ENCODE measurements around the gene SOX8.
A peak's percentile ranks its signal among the peaks of the same experiment; 100 is the strongest.

Gene SOX8

DNA sequence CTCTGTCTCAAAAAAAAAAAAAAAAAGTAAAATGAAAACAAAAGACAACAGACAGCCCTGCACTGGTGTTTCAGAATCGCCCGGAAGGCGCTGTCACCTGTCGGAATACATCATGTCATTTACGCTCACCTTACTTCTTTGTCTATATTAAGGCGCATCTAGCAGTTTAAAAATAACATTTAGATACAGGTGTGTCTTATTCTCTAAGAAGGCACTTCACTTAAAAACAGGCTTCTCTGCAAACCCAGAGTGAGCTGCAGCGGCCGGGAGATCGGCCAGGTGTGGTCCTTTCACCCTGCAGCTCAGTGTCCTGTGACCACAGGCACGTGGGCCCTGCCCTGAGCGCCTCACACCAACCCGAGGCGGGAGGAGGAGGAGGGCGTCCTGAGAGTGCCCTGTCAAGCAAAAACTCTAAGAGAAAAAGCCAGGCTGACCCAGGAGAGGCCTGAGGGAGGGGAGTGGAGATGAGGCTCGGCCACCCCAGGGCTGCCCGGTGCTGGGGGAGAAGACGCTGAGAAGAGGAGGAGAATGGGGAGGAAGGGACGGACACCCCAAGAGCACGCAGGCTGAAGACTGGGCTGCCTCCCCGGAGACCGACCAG, 7.5 kb upstream of the SOX8 start:
- no peaks in the 10 kb centered on the region for H3K36me3 ChIP-seq (ENCODE audit: insufficient read depth, low read length)
- H3K4me3 ChIP-seq (ENCODE audit: low read length): no peak overlapping the region
- peaks cover 28% of the 10 kb centered on the region for H3K27me3 ChIP-seq (ENCODE audit: insufficient read depth, low read length)
- no peak overlapping the region for H3K27ac ChIP-seq (ENCODE audit: low read depth, low read length)
- no peak overlapping the region for H3K9ac ChIP-seq (ENCODE audit: low read depth, low read length)
- WGBS: 91% methylated on average over 20 of the region's 21 CpGs
- H3K9me3 ChIP-seq (ENCODE audit: insufficient read depth, low read depth, low read length): no peaks in the 10 kb centered on the region
- H3K4me1 ChIP-seq (ENCODE audit: insufficient read depth, low read length): peaks cover 9% of the 10 kb centered on the region; the same call in 1 of the 2 replicates

DNA sequence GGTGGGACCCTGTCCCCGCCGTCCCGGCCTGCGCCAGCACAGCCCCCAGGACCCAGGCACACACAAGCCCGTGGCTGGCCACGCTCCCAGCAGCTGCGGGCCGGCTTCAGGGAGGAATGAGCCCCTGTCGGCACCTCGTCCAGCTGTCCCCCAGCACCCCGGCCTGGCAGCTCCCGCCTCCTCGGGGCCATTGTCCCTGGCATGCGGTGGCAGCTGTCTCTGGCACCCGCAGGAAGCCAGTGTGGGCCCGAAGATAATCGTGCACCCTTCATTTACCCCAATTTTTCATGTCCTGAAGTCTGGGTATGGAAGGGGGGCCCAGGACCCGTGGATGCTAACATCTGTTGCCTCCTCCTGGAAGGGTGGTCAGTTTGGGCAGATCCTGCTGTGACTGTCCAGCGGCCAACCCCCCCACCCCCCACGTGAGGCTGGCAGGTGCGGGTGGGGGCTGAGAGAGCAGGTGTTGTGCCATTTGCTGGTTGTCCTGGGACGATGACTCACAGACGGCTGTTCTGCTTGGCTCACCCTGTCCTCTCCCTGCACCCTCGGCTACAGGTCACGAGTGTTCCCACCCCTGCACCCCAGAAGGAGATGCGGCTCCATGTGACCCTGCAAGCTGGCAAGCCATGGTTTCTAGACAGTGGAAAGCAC, 6.8 kb upstream of the SOX8 start:
- no peak overlapping the region for H3K27ac ChIP-seq (ENCODE audit: low read depth, low read length)

DNA sequence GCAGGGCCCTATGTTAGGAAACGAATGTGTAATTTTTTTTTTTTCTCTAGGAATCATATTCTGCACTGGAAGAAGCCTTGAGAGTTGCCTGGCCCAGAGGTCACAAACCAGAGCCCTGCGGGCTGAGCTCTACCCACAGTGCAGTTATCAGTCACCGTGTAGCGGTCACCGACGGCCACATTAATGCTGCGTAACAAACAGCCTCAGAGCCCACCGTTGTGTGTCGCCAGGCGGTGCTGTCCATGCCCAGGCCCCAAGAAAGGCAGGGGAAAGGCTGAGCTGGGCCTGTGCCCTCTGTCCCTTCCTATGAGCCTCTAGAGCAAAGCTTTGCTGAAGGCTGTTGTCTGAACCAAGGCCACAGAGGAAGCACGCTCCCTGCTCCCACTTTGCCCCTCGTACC, 6.3 kb upstream of the SOX8 start:
- WGBS: 91% methylated on average over 12 of the region's 12 CpGs
- Histone ChIP-seq H3K36me3 (ENCODE audit: insufficient read depth, low read length) (no peaks in the 10 kb centered on the region), H3K4me3 (ENCODE audit: low read length) (no peak overlapping the region), H3K27me3 (ENCODE audit: insufficient read depth, low read length) (peaks cover 31% of the 10 kb centered on the region), H3K4me1 (ENCODE audit: insufficient read depth, low read length) (no peaks in the 10 kb centered on the region), H3K9me3 (ENCODE audit: insufficient read depth, low read depth, low read length) (no peaks in the 10 kb centered on the region), H3K27ac (ENCODE audit: low read depth, low read length) (no peak overlapping the region), H3K9ac (ENCODE audit: low read depth, low read length) (no peak overlapping the region)

More for the DNA sequence above, 6.8 kb upstream of the SOX8 start:
- H3K4me3 ChIP-seq (ENCODE audit: low read length): no peak overlapping the region
- no peaks in the 10 kb centered on the region for H3K9me3 ChIP-seq (ENCODE audit: insufficient read depth, low read depth, low read length)
- WGBS: 92% methylated on average over 26 of the region's 26 CpGs
- no peak overlapping the region for H3K9ac ChIP-seq (ENCODE audit: low read depth, low read length)
- peaks cover 3% of the 10 kb centered on the region; the same call in 1 of the 2 replicates for H3K4me1 ChIP-seq (ENCODE audit: insufficient read depth, low read length)
- H3K27me3 ChIP-seq (ENCODE audit: insufficient read depth, low read length): peaks cover 29% of the 10 kb centered on the region
- H3K36me3 ChIP-seq (ENCODE audit: insufficient read depth, low read length): no peaks in the 10 kb centered on the region

DNA sequence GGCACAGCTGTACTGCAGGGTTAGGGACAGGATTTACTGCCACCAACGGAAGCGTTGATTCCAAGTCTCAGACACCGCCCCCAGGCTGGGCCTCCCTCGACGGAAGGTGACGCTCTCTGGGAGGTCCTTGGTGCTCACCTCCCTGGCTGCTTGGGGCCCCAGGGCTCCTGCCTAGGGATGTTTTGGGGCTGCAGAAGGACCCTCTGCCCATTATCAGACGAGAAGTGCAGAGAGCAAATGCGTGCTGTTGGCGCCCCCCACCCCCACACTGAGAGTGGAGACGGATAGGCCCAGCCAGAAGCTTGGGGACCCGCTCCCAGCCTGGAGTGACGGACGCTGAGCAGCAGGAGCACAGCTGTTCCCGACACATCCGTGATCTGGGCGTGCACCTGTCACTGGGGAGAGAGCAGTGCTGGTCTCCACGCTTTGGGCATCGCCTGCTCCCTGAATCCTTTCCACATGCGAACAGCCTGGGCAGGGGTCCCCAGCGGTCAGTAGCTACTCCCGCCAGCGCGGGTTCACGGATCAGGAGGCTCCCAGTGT, 5.1 kb upstream of the SOX8 start:
- H3K4me3 ChIP-seq (ENCODE audit: low read length): no peak overlapping the region
- H3K9ac ChIP-seq (ENCODE audit: low read depth, low read length): no peak overlapping the region
- no peaks in the 10 kb centered on the region for H3K4me1 ChIP-seq (ENCODE audit: insufficient read depth, low read length)
- no peaks in the 10 kb centered on the region for H3K9me3 ChIP-seq (ENCODE audit: insufficient read depth, low read depth, low read length)
- 90% methylated on average over 24 of the region's 24 CpGs for WGBS
- H3K36me3 ChIP-seq (ENCODE audit: insufficient read depth, low read length): no peaks in the 10 kb centered on the region
- peaks cover 34% of the 10 kb centered on the region for H3K27me3 ChIP-seq (ENCODE audit: insufficient read depth, low read length)
- H3K27ac ChIP-seq (ENCODE audit: low read depth, low read length): no peak overlapping the region

DNA sequence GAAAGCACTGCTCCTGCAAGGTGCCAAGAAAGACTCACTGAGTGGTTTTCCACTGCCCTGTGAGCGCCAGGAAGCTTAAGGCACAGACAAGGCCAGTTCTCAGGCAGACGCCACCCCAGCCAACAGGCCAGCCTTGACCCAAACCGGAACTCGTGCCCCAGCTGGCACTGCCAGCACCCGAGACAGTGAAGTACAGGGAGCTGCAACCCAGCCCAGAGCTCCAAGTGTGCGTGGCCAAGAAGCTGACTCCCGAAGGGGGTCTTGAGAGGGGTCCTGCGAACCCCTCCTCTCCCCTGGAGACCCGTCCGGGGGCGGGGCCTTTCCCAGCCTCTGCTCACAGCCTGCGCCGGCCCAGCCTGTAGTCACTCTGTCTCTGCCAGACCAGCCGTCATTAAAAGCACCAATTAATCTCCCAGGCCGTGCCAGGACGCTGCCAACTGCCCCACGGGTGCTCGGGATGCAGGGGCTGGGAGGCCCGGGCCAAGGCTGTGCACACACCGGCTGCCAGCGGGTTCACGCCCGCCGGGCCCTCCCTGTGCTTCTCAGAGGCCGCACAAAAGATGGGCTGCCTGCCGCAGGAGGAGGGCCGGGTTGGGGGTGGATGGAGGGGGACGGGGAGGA, 4.4 kb upstream of the SOX8 start:
- Histone ChIP-seq H3K4me3 (ENCODE audit: low read length) (no peak overlapping the region), H3K9me3 (ENCODE audit: insufficient read depth, low read depth, low read length) (no peaks in the 10 kb centered on the region), H3K36me3 (ENCODE audit: insufficient read depth, low read length) (no peaks in the 10 kb centered on the region), H3K9ac (ENCODE audit: low read depth, low read length) (no peak overlapping the region), H3K4me1 (ENCODE audit: insufficient read depth, low read length) (no peaks in the 10 kb centered on the region), H3K27me3 (ENCODE audit: insufficient read depth, low read length) (peaks cover 33% of the 10 kb centered on the region), H3K27ac (ENCODE audit: low read depth, low read length) (no peak overlapping the region)
- WGBS: 88% methylated on average over 28 of the region's 28 CpGs

DNA sequence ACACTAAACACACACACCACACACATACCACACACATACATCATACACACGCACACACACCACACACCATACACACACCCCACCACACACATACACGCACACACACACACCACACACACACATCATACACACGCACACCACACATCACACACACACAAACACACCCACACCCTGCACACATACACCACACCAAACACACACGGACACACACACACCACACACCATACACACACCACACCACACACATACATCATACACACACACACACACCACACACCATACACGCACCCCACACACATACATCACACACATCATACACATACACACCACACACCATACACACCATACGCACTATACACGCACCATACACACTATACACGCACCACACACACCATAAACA, 3.7 kb upstream of the SOX8 start:
- no peak overlapping the region for H3K4me3 ChIP-seq (ENCODE audit: low read length)
- peaks cover 40% of the 10 kb centered on the region for H3K27me3 ChIP-seq (ENCODE audit: insufficient read depth, low read length)
- no peak overlapping the region for H3K27ac ChIP-seq (ENCODE audit: low read depth, low read length)
- H3K4me1 ChIP-seq (ENCODE audit: insufficient read depth, low read length): 0 out of 2 replicates have a peak, but pooled peaks cover under 1% of the 10 kb centered on the region
- 75% methylated on average over 8 of the region's 8 CpGs for WGBS
- no peaks in the 10 kb centered on the region for H3K36me3 ChIP-seq (ENCODE audit: insufficient read depth, low read length)
- no peaks in the 10 kb centered on the region for H3K9me3 ChIP-seq (ENCODE audit: insufficient read depth, low read depth, low read length)
- no peak overlapping the region for H3K9ac ChIP-seq (ENCODE audit: low read depth, low read length)

DNA sequence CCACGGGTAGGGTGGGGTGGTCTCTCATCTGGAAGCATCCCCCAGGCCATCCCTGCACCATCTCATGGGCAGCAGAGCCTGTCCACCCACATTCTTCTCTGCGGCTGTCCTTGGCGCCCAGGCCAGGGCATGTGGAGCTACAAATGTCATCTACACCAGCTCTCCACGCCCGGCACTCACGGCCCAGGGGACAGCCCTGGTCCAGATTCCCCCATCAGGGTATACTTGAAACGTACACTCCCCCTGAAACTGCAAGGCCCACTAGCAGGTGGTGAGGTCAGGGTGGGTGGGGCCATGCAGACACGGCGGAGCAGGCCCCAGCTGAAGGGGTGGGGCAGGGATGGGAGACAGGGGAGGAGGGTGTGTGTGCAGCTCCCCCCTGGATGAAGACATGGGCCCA, 3.2 kb upstream of the SOX8 start:
- no peaks in the 10 kb centered on the region for H3K9me3 ChIP-seq (ENCODE audit: insufficient read depth, low read depth, low read length)
- H3K27ac ChIP-seq (ENCODE audit: low read depth, low read length): no peak overlapping the region
- no peak overlapping the region for H3K9ac ChIP-seq (ENCODE audit: low read depth, low read length)
- no peaks in the 10 kb centered on the region for H3K36me3 ChIP-seq (ENCODE audit: insufficient read depth, low read length)
- H3K4me3 ChIP-seq (ENCODE audit: low read length): no peak overlapping the region
- peaks cover 45% of the 10 kb centered on the region for H3K27me3 ChIP-seq (ENCODE audit: insufficient read depth, low read length)
- 0 out of 2 replicates have a peak, but pooled peaks cover 3% of the 10 kb centered on the region for H3K4me1 ChIP-seq (ENCODE audit: insufficient read depth, low read length)
- WGBS: 83% methylated on average over 9 of the region's 9 CpGs

DNA sequence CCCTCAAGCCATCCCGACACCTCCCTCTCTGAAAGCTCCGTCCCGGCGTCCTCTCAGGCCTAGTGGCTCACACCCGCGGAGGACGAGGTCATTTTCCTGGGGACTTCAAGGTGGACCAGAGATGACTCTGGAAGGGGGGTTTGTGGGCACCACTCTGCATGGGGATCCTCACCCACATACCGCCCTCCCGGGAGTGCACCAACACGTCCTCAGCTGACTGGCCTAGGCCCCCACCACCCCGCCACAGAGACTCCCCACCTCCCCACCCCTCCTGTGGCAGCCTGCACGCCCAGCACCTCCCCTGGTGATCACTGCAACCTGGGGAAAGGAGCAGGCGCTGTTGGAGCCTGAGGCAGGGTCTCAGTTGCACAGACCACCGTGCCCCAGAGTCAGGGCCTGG, 2.4 kb upstream of the SOX8 start:
- H3K36me3 ChIP-seq (ENCODE audit: insufficient read depth, low read length): no peaks in the 10 kb centered on the region
- peaks cover 53% of the 10 kb centered on the region for H3K27me3 ChIP-seq (ENCODE audit: insufficient read depth, low read length)
- H3K4me1 ChIP-seq (ENCODE audit: insufficient read depth, low read length): 0 out of 2 replicates have a peak, but pooled peaks cover 3% of the 10 kb centered on the region
- H3K9me3 ChIP-seq (ENCODE audit: insufficient read depth, low read depth, low read length): no peaks in the 10 kb centered on the region
- H3K9ac ChIP-seq (ENCODE audit: low read depth, low read length): no peak overlapping the region
- no peak overlapping the region for H3K4me3 ChIP-seq (ENCODE audit: low read length)
- 92% methylated on average over 14 of the region's 14 CpGs for WGBS
- no peak overlapping the region for H3K27ac ChIP-seq (ENCODE audit: low read depth, low read length)

DNA sequence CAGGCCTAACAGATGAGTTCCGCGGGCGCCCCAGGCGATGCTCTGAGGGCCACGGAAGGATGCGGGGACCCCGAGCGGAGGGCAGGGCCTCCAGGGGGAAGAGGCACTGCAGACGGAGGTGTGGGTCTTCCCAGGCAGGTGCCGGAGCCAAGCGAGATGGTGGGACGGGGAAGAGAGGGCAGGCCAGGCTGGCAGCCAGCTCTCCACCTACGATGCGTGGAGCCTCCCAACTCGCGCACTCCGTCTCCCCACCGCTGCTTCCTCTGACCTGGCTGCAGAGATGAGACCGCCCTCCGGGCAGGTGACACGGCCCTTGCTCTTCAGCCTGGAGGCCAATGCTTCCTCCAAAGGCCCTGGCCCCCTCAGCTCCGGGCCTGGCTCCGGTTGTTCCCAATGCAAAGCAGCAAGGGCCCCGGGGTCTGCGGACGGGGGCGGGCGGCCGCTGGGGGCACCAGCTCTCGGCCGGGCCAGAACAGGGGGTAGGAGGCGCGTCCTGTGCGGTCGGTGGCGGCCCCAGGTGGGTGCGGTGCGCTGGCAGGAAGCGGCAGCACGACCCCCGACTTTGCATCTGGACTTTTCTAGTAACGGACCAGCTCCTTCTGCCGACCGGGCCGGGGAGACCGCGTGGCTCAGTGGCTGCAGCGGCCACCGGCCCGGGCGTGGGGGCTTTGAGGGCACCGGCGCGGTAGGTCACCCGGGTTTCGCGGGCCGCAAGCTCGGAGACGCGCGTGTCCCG, 1.5 kb upstream of the SOX8 start:
- Histone ChIP-seq H3K36me3 (ENCODE audit: insufficient read depth, low read length) (no peaks in the 10 kb centered on the region), H3K27me3 (ENCODE audit: insufficient read depth, low read length) (peaks cover 54% of the 10 kb centered on the region), H3K4me3 (ENCODE audit: low read length) (peak overlapping the region; percentile 57), H3K9ac (ENCODE audit: low read depth, low read length) (no peak overlapping the region), H3K27ac (ENCODE audit: low read depth, low read length) (no peak overlapping the region), H3K4me1 (ENCODE audit: insufficient read depth, low read length) (0 out of 2 replicates have a peak, but pooled peaks cover 3% of the 10 kb centered on the region), H3K9me3 (ENCODE audit: insufficient read depth, low read depth, low read length) (no peaks in the 10 kb centered on the region)
- 18% methylated on average over 63 of the region's 63 CpGs for WGBS

DNA sequence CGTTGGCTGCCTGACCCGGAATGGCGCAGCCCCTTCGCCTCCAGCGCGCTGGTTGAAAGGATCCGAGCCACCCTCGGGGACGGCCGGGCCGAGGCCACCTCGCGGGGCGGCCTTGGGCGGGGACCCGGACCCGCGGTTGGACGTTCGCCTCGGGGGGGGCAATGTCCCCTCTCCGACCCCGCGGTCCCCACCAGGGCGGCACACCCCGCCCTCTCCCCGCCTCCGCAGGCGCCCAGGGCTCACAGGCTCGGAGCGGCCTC, 1.0 kb upstream of the SOX8 start:
- under 1% methylated on average over 31 of the region's 31 CpGs for WGBS
- Histone ChIP-seq H3K27ac (ENCODE audit: low read depth, low read length) (no peak overlapping the region), H3K27me3 (ENCODE audit: insufficient read depth, low read length) (peaks cover 54% of the 10 kb centered on the region), H3K36me3 (ENCODE audit: insufficient read depth, low read length) (no peaks in the 10 kb centered on the region), H3K9ac (ENCODE audit: low read depth, low read length) (no peak overlapping the region), H3K9me3 (ENCODE audit: insufficient read depth, low read depth, low read length) (no peaks in the 10 kb centered on the region), H3K4me3 (ENCODE audit: low read length) (peak overlapping the region; percentile 57), H3K4me1 (ENCODE audit: insufficient read depth, low read length) (0 out of 2 replicates have a peak, but pooled peaks cover 3% of the 10 kb centered on the region)

Data from HUES64 (cell line).